Endothelial cell (in vitro differentiated cells): ENCODE results near the gene KCTD20. TPM values are rescaled to one million over a fixed set of nuclear protein-coding genes. Genes with fewer than 3 reads are reported as not detected.

Source experiments
- DNase-seq: peaks from one replicate; pipeline ENCODE4 v3.0.0; 2021; ENCODE audit warnings: low spot score
- H3K27ac Mint-ChIP-seq: one replicate; pipeline ENCODE4 v1.8.0; 2021; ENCODE audit warnings: mixed read lengths, inconsistent platforms; ENCODE audit not compliant: unreplicated experiment
- H3K27me3 Mint-ChIP-seq: one replicate; pipeline ENCODE4 v1.8.0; 2021; ENCODE audit warnings: mild to moderate bottlenecking, moderate library complexity, mixed read lengths, inconsistent platforms; ENCODE audit not compliant: unreplicated experiment
- H3K36me3 Mint-ChIP-seq: one replicate; pipeline ENCODE4 v1.8.0; 2021; ENCODE audit warnings: mild to moderate bottlenecking, low read depth, mixed read lengths, inconsistent platforms; ENCODE audit not compliant: unreplicated experiment
- H3K4me1 Mint-ChIP-seq: one replicate; pipeline ENCODE4 v1.8.0; 2021; ENCODE audit warnings: mild to moderate bottlenecking, mixed read lengths, inconsistent platforms; ENCODE audit not compliant: unreplicated experiment
- H3K4me3 Mint-ChIP-seq: one replicate; pipeline ENCODE4 v1.8.0; 2021; ENCODE audit warnings: mild to moderate bottlenecking, mixed read lengths, inconsistent platforms; ENCODE audit not compliant: unreplicated experiment
- H3K9me3 Mint-ChIP-seq: one replicate; pipeline ENCODE4 v1.8.0; 2021; ENCODE audit warnings: mixed read lengths, inconsistent platforms; ENCODE audit not compliant: unreplicated experiment
- total RNA-seq: library from RNA; stranded (reverse); fragmentation: NEBNext Ultra II Directional; extraction: Animal tissue kit (Norgen Biotek cat#: 25700); gene quantifications from one replicate; pipeline ENCODE4 v1.2.1, GENCODE V29; 2021; ENCODE audit not compliant: unreplicated experiment
- TF ChIP-seq, protein P1 (sequence below): fragments of 200-600 bp; sonication (generic); IDR thresholded peaks from one replicate; pipeline ENCODE4 v1.5.0; 2021; ENCODE audit warnings: antibody characterized with exemption; ENCODE audit not compliant: unreplicated experiment

Gene KCTD20
- total RNA-seq, 1 donor from 2014 or later = 43.0 TPM

DNA sequence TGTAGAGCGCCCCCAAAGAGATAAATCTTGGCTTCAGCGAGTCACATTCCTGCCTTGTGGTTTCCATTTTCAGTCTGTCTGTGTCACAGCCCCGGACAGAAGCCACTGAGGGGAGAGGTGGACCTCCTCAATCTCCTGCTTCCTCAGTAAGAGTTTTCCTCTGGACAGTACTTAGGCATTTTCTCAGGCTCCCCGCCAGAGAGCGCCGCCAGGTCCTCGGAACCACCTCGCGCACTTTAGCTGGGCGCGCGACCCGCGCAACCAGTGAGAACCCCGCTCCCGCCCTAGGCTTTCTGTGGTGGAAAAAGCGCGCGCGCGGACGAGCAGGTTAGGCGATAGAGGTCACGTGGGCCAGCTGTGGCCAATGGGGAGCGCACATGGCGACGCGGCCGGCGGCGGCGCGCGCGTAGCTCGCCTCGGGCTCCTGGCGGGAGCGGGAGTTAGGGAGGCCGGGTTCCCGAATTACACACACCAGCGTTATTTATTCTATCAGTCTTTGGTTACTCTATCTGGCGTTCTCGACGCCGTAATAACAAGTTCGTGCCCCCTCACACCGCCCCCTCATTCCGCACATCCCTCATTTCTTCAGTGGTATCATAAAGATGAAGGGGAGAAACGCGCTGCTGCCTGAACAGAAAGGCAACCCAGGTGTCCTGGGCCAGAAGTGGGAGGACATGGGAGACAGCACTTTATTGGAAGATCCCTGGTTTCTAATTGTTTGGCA, 19.5 kb upstream of the KCTD20 start:
- H3K9me3 Mint-ChIP-seq = no peaks in the 10 kb centered on the region
- peak; percentile 100 for DNase-seq
- peak overlapping the region; percentile 80 for H3K27ac Mint-ChIP-seq
- H3K4me1 Mint-ChIP-seq = peaks cover 10% of the 10 kb centered on the region
- H3K27me3 Mint-ChIP-seq = peaks cover 2% of the 10 kb centered on the region
- TF ChIP-seq, protein P1, sequence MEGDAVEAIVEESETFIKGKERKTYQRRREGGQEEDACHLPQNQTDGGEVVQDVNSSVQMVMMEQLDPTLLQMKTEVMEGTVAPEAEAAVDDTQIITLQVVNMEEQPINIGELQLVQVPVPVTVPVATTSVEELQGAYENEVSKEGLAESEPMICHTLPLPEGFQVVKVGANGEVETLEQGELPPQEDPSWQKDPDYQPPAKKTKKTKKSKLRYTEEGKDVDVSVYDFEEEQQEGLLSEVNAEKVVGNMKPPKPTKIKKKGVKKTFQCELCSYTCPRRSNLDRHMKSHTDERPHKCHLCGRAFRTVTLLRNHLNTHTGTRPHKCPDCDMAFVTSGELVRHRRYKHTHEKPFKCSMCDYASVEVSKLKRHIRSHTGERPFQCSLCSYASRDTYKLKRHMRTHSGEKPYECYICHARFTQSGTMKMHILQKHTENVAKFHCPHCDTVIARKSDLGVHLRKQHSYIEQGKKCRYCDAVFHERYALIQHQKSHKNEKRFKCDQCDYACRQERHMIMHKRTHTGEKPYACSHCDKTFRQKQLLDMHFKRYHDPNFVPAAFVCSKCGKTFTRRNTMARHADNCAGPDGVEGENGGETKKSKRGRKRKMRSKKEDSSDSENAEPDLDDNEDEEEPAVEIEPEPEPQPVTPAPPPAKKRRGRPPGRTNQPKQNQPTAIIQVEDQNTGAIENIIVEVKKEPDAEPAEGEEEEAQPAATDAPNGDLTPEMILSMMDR = no peak
- no peaks in the 10 kb centered on the region for H3K36me3 Mint-ChIP-seq
- peak overlapping the region; percentile 70 for H3K4me3 Mint-ChIP-seq

DNA sequence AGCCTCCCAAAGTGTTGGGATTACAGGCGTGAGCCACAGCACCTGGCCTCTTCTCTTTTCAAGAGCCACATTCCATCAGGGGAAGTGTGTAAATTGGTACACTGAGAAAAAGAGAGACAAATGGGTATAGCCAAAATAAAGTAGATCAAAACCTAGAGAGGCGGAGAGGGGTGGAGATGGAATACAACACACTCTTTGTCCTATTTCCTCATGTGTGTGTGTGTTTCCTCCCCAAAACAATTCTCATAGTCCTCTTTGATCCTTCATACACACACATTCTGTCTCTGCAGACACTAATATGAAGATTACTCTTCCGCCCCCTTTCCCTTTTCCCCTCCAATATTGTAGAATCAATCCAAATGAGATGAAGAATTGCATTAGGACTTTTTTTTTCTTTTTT, 16.2 kb upstream of the KCTD20 start:
- Mint-ChIP-seq H3K9me3 (no peaks in the 10 kb centered on the region), H3K4me3 (no peak overlapping the region), H3K36me3 (no peaks in the 10 kb centered on the region), H3K27me3 (peaks cover 2% of the 10 kb centered on the region), H3K27ac (no peak overlapping the region), H3K4me1 (peaks cover 7% of the 10 kb centered on the region)
- no peak for DNase-seq
- TF ChIP-seq, protein P1 = no peak

GRCh38 chr6:36428911-36429310, 13.9 kb upstream of the KCTD20 start:
- DNase-seq = no peak
- TF ChIP-seq, protein P1 = peak; percentile 36
- Mint-ChIP-seq H3K27me3 (no peaks in the 10 kb centered on the region), H3K27ac (no peak overlapping the region), H3K4me1 (no peaks in the 10 kb centered on the region), H3K36me3 (no peaks in the 10 kb centered on the region), H3K9me3 (no peaks in the 10 kb centered on the region), H3K4me3 (no peak overlapping the region)

- Mint-ChIP-seq H3K4me3 (no peak overlapping the region), H3K27ac (no peak overlapping the region), H3K4me1 (no peaks in the 10 kb centered on the region), H3K9me3 (no peaks in the 10 kb centered on the region), H3K27me3 (no peaks in the 10 kb centered on the region), H3K36me3 (no peaks in the 10 kb centered on the region)
- DNase-seq = no peak
- TF ChIP-seq, protein P1 = no peak
Observed at GRCh38 chr6:36430351-36430750, 12.4 kb upstream of the KCTD20 start.

DNA sequence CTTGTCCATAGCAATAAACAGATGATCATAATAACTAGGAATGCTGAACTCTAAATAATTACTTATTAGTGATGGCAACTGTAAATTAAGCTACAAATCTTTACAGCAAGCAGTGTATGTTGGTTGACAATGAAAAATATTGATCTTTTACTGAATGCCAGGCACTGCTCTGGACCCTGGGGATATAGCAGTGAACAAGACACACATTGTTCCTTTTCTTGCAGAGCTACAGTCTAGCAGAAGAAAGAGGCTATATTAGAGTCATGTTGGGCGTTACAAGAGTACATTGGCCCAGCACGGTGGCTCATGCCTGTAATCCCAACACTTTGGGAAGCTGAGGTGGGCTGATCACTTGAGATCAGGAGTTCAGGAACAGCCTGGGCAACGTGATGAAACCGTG, 11.6 kb upstream of the KCTD20 start:
- TF ChIP-seq, protein P1 = no peak
- no peak for DNase-seq
- no peaks in the 10 kb centered on the region for H3K36me3 Mint-ChIP-seq
- H3K4me1 Mint-ChIP-seq = no peaks in the 10 kb centered on the region
- no peaks in the 10 kb centered on the region for H3K27me3 Mint-ChIP-seq
- no peak overlapping the region for H3K4me3 Mint-ChIP-seq
- H3K9me3 Mint-ChIP-seq = no peaks in the 10 kb centered on the region
- no peak overlapping the region for H3K27ac Mint-ChIP-seq
